HG03196 (cell line): ENCODE measurements around the gene ROBO3.

ENCODE experiments used
- ATAC-seq: cut with Tn5 transposase; IDR thresholded peaks from one replicate; pipeline ENCODE4 v1.9.1; 2021; ENCODE audit not compliant: unreplicated experiment

The ROBO3 gene

GRCh38 chr11:124890151-124890550 lies 24.9 kb downstream of the ROBO3 start:
- ATAC-seq: no peak

- no peak for ATAC-seq
Measured at GRCh38 chr11:124890683-124891372, 25.6 kb downstream of the ROBO3 start.

- no peak for ATAC-seq
Measured at GRCh38 chr11:124891373-124891861, 26.2 kb downstream of the ROBO3 start.

- ATAC-seq: no peak
Measured at GRCh38 chr11:124892146-124892545, 26.9 kb downstream of the ROBO3 start.

- ATAC-seq: no peak
Measured at GRCh38 chr11:124892750-124893454, 27.7 kb downstream of the ROBO3 start.

GRCh38 chr11:124893781-124894401 lies 28.7 kb downstream of the ROBO3 start:
- no peak for ATAC-seq

- ATAC-seq: no peak
Measured at GRCh38 chr11:124894606-124895430, 29.6 kb downstream of the ROBO3 start.

- no peak for ATAC-seq
Measured at GRCh38 chr11:124895471-124895971, 30.3 kb downstream of the ROBO3 start.

- ATAC-seq: no peak
Measured at GRCh38 chr11:124896071-124896750, 31.0 kb downstream of the ROBO3 start.

GRCh38 chr11:124896821-124897391 lies 31.7 kb downstream of the ROBO3 start:
- ATAC-seq: no peak

GRCh38 chr11:124897674-124898262 lies 32.5 kb downstream of the ROBO3 start, which contains the start of gene ROBO4:
Gene ROBO4, minus strand, starts transcription at chr11:124897865. Its CDS starts 70 bp downstream, at chr11:124897795.
- no peak for ATAC-seq

GRCh38 chr11:124898263-124898680 lies 33.0 kb downstream of the ROBO3 start:
- ATAC-seq: no peak

- no peak for ATAC-seq
Measured at GRCh38 chr11:124898711-124899110, 33.5 kb downstream of the ROBO3 start.

- ATAC-seq: no peak
Measured at GRCh38 chr11:124899383-124900145, 34.3 kb downstream of the ROBO3 start.

GRCh38 chr11:124900464-124900863 lies 35.2 kb downstream of the ROBO3 start:
- no peak for ATAC-seq

GRCh38 chr11:124902616-124903015 lies 37.4 kb downstream of the ROBO3 start:
- ATAC-seq: no peak

GRCh38 chr11:124915541-124916369 lies 50.5 kb downstream of the ROBO3 start:
- ATAC-seq: no peak

GRCh38 chr11:124916370-124916710 lies 51.1 kb downstream of the ROBO3 start:
- ATAC-seq: no peak
